Measurements from ENCODE around the gene TERB1.

TERB1 gene

DNA sequence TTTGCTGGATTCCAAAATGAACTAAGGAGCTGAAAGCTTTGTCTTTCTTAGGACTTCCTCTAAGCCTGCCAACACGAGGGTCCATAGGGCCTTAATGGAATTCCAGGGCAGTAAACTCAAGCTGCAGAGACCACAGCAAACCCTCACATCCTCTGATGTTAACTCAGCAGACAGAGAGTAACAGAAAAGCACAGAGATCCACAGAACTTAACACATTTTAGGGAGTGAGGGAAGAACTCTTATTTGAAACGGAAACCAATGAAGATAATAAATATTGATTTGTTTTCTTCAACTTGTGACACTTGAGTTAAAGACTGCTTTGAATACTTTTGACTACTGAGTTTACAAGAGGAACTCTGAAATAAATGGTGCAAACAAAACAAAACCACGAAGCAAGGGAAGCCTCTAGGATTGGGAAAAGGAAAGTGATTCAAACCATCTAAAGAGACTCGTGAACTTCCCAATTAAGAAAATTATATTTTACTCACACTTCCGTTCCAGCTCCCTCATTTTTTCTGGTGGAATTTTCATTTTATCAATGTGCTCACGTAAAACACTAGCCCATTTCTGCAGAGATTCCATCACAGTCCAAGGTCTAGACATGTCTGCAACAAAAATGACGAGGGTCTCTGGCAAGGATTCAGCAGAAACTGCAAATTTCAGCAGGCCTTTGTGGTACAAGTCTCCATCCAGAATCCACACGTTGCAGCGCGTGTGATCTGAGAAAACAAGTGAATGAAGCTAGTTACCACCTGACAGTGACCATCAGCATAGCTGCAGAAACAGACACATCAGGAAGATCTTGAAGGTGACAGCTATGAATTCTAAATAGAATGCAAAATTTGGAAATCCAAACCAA, 59.2 kb downstream of the TERB1 start:
- no peak for DNase-seq (ENCODE audit: low read depth)

DNA sequence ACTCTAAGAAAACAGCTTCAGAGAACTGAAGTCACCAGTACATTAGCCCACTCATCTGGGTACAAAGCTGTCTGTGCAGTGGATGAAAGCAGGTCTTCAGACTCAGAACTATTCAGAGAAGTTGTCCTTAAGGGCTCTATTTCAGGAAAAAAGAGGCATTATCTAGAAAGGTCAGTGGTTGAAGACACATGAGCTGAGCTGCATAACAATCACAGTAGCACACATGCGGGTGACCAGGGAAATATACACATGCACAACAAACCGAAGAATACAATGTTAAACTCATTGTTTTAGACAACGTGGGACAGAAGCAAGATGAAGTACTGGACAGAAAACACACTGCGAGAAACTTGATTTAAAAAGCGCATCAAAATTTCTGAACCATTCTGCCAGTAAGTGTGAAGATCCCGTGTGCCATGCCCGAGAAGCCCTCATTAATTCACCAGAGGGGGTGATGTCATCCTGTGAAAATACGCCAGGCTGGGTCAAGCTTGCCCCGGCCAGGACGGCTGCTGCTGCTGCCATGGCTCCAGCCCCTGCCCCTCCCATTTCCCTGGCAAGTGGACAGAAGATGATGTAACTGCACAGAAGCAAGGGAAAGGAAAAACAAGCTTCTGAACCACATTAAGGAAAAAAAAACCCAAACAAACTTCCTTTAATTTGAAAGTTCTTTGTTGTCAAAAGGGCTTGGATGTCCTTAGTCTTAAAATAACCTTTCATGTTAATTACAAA, 60.0 kb downstream of the TERB1 start:
- DNase-seq (ENCODE audit: low read depth), result no peak

DNA sequence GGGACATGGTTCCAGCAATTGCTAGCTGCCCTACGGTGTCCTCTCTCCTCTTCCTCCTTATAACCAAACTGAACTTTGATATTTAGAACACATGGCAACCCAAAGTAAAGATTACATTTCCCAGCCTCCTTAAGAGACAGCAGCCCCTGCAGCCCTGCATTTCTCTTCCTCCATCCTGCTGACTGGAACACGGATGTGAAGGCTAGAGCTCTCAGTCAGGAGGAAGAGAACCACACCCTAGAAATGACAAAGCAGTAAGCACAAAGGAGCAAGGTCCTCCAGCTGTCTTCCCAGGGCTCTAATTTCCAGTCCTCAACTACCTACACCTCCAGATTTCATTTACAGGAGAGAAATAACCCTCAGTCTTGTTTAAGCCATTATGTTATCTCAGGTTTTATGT, 60.9 kb downstream of the TERB1 start:
- no peak for DNase-seq (ENCODE audit: low read depth)

DNA sequence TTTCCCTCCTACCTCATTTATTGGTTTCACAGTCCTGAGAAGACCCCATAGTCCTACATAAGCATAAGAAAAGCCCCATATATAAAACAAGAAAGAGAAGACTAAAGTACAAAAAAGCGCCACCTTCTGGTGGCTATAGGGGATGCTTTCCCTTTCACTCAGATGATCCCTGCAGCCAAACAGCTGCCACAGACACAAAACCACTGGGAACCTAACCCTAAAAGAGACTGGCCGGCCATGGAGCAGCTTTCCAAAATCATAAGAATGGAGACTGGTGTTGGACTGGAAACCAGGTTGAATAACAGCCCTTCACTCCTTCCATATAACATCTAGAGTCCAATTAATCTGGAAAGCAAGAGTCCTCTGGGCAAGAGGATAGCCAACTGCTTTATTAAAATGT, 61.4 kb downstream of the TERB1 start:
- no peak for DNase-seq (ENCODE audit: low read depth)

GRCh38 chr16:66735891-66736290, 65.5 kb downstream of the TERB1 start:
- DNase-seq (ENCODE audit: low read depth), result no peak

GRCh38 chr16:66731101-66731500, 70.3 kb downstream of the TERB1 start:
- no peak for DNase-seq (ENCODE audit: low read depth)

DNA sequence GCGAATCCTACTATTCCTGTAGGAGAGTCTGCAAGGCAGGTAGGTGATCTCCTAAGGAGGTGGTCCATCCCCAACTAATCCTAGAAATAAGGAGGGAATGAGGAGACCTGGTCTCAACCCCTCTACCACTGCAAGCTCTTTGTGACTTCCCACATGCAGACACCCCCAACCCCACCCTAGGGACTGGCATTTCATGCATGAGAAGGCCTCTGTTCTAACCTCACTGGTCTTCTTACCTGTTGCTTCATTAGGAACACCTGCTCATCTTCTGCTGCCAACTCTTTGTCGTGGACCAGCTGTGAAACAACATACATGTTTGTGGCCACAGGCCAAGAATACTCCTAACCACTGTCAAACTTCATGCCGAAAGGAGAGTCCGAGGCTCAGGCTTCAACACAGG, 72.6 kb downstream of the TERB1 start:
- DNase-seq (ENCODE audit: low read depth), result no peak

DNA sequence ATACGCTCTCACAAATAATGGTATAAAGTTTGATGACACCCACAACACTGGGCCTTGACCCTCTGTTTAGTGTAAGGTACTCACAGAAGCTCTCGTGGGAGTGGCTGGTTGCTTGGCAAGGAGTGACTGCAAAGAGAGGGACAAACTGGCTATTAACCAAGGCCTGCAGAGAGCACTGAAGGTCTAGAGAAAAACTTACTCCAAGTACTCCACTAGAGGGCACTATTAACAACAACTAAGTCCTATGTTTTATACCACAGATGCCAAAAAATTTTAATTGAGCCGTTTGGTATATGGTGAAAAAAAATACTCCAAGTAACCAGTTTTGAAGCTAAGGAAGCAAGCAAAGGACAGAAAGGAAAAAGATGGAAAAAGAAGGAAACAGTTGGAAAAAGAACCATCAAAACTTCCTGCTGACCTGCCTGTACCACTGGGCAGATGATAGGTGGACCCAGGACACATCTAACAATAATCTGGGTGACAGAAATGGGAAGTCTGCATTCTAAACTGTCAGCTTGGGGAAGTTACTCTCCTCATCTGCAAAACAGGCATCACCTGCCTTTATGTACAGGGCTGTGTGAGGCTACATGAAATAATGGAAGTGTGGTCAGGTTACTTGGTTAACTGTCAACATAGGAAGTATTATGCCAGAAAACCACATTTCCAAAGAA, 73.1 kb downstream of the TERB1 start:
- DNase-seq (ENCODE audit: low read depth), result no peak

DNA sequence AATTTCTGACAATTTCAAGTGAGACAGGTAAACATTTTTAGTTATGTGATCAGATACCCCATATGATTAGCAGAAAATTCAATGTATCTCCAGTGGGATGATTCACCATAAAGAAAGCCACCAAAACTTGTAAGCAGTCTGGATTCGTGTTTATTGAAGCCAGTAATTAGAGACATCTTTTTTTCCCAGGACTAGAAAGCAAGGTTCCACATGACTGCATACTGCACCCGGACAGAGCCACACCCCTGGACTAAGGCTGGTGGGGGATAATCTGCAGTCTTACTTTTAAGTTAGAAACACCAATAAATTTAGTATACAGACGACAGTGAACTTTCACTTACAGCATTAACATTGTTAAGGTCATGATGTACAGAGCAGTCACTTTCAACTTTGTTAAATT, 80.6 kb downstream of the TERB1 start:
- no peak for DNase-seq (ENCODE audit: low read depth)

- DNase-seq (ENCODE audit: low read depth), result no peak
Measured at GRCh38 chr16:66719246-66719645, 82.1 kb downstream of the TERB1 start.

DNA sequence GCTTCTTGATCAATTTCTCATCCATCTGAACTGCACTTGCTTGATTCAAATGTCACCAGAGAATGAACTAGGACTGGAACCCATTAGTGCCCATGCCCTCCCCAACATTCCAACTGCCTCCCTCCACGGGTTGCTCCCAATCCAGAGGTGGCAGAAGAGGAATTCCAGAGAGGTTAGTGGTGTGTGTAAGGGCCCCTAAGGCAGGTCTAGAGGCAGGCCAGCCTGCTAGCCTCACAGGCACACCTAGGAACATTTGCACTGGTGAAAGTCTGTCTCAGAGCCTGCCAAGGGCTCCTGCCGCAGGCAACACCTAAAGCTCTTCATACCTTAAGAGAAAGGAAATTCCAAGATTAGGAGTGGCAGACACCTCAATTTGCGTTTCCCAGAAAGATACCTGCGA, 83.6 kb downstream of the TERB1 start:
- DNase-seq (ENCODE audit: low read depth), result no peak

DNA sequence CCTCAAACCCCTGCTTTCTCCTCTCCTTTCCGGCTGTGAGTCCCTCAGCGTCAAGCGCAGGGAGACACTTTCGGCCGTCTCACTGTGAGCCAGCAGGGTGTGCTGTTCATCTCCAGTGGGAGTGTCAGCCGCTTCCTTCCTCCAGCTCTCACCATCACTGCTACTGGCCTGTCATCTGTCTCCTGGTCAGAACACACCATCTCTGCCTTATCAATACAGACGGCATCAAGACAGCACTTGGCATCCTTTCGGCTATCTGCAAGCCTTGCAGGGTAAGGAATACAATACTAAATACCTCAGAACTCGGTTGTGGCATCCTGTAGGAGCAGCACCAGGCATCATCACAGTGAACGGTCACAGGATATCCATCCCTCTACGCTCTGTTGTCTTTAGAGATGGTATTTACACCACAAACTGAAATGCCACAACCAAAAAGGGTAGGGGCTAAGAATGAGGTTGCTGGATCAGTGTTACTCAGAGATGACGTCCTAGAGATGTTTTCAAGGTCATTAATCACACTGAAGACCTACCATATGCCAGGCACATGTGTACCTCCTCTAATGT, 84.2 kb downstream of the TERB1 start:
- no peak for DNase-seq (ENCODE audit: low read depth)

DNA sequence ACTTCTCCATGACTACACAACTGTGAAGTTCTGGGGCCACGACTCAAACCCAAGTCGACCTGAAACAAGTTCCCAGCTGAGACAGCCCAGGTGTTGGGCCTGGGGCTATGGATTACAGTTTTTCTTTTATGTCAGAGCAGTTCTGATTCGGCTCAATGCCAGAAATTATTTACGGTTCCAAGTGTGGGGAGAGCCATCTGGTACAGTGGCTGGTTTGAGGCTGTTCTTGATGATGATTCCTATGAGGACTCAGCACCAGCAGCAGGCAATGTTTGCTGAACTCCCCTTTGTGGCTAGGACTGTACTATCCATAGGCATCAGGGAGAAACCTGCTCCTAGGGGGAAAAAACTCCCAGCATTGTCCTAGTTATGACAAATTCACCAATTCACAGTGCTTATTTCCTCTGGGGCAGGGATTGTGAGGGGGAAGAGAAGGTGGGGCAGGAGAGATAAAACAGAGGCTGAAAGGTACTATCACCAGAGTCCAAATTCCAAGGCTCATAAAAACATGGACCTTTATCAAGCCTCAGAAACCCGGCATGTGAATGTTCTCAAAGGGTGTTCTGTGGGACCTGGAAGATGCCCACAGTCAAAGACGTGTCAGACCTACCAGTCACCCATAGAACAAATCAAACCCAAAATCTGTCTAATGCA, 86.6 kb downstream of the TERB1 start:
- no peak for DNase-seq (ENCODE audit: low read depth)

GRCh38 chr16:66714062-66714461, 87.3 kb downstream of the TERB1 start:
- no peak for DNase-seq (ENCODE audit: low read depth)

DNA sequence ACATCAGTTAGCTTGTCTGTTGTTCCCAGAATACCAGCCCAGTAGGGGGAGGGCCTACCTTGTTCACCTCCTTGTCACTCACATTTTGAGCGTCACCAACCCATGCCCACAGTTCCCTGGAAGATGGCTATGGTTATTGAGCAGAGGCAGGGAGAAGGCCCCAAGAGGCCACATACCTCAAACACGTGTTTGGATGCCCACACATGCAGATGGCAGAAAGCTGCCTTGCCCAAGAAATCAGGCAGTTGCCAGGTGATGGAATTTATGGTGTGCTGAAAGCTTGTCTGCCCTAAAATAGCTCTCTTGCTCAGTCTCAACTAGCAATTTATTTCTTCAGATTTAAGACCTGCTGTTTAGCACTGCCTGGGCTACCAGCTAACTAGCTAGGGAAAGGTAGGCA, 88.3 kb downstream of the TERB1 start:
- no peak for DNase-seq (ENCODE audit: low read depth)

GRCh38 chr16:66712512-66712911, 88.9 kb downstream of the TERB1 start:
- DNase-seq (ENCODE audit: low read depth), result no peak

DNA sequence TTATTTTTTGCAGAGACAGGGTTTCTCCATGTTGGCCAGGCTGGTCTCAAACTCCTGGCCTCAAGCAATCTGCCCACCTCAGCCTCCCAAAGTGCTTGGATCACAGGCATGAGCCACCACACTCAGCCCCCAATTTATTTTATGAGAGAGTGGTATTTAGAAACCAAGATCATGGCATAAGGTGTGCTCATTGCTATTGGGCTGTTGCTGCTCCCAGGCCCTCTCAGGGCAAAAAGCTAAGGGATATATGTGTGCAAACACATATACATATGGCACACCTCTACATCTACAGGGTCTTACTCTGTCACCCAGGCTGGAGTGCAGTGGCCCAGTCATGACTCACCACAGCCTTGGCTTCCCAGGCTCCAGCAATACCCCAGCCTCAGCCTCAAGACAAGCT, 89.8 kb downstream of the TERB1 start:
- no peak for DNase-seq (ENCODE audit: low read depth)

DNA sequence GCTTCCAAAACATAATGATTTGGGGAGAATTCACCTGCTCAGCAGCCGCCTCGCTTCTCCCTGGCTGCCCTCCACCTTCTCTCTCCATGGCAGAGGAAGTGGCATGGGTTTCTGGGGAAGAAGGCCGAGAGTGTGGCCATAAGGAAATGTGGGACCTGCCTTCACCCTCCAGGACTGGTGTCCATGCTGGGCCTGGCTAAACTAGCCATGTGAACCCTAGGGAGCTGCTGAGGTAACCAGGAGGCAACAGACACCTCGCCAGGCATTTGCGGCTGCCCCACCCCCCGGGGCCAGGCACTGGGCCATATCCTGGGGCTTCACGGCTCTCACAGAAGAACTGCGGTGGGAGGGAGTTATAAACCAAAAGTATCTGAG, 94.9 kb downstream of the TERB1 start:
- no peak for DNase-seq (ENCODE audit: low read depth)

GRCh38 chr16:66705790-66706505, 95.4 kb downstream of the TERB1 start:
- DNase-seq (ENCODE audit: low read depth), result no peak

Data from stimulated activated CD4-positive, alpha-beta T cell treated with anti-CD3 and anti-CD28 coated beads, Interleukin-2, amount 100 ng/mL, for 4 hours (primary cell).